Mucosa of descending colon (tissue), 3 donors: ENCODE data around the gene ACYP1. TPM values are rescaled to one million over a fixed set of nuclear protein-coding genes. Genes with fewer than 3 reads are reported as not detected.
"Not testable (repeated sequence)": the region's sequence is repeated elsewhere in the genome, so short reads cannot be mapped to it uniquely, and the experiment has no call there.

ENCODE experiments used
- ATAC-seq: fragments of 200-7000 bp; cut with Tn5 transposase; one replicate; pipeline ENCODE4 v1.9.1; 2020; ENCODE audit warnings: mild to moderate bottlenecking, moderate library complexity
- DNase-seq, 3 donors: peaks; one replicate each; pipeline ENCODE4 v3.0.0-alpha.2; 2020
- H3K36me3 ChIP-seq: fragments of 200-600 bp; one replicate; pipeline ENCODE4 v1.8.0; 2021; ENCODE audit warnings: low read depth, mild to moderate bottlenecking
- H3K4me1 ChIP-seq: fragments of 200-600 bp; one replicate; pipeline ENCODE4 v1.8.0; 2021; ENCODE audit warnings: low read depth, mild to moderate bottlenecking
- H3K4me3 ChIP-seq: fragments of 200-600 bp; one replicate; pipeline ENCODE4 v1.8.0; 2021; ENCODE audit warnings: mild to moderate bottlenecking
- H3K9me3 ChIP-seq: fragments of 200-600 bp; one replicate; pipeline ENCODE4 v1.8.0; 2021; ENCODE audit warnings: mild to moderate bottlenecking
- intact Hi-C, 2 donors: fragments of 100-400 bp; cut with DNase I in 1 of 2; cut with micrococcal nuclease in 1 of 2; formaldehyde crosslinking; loops; one replicate each; pipeline versions ENCODE4 v1.11.0 to v1.11.1; 2022; cut with DNase I, micrococcal nuclease
- total RNA-seq, 3 donors: library from RNA; stranded (reverse); fragmentation: NEBNext Ultra II Directional in 2 of 3; extraction: Animal tissue kit (Norgen Biotek cat#: 25700) in 2 of 3; gene quantifications; one replicate each; pipeline versions ENCODE4 v1.2.1 to v1.2.4, GENCODE V29; 2021 to 2023
- TF ChIP-seq, protein P1 (sequence below): fragments of 200-600 bp; IDR thresholded peaks from one replicate; pipeline ENCODE4 v1.8.0; 2022; ENCODE audit warnings: antibody characterized with exemption, mild to moderate bottlenecking
- donor health status: DM: no; HTN: no; CAD: no; lungs with moderate emphysema.
- donor health status: DM: no; HTN: no; CAD: no.
- donor health status: DM: no; HTN: yes; CAD: no.

ACYP1 gene
- total RNA-seq, 3 donors from 2014 or later = 18.5 to 26.5 (median 20.3) TPM

DNA sequence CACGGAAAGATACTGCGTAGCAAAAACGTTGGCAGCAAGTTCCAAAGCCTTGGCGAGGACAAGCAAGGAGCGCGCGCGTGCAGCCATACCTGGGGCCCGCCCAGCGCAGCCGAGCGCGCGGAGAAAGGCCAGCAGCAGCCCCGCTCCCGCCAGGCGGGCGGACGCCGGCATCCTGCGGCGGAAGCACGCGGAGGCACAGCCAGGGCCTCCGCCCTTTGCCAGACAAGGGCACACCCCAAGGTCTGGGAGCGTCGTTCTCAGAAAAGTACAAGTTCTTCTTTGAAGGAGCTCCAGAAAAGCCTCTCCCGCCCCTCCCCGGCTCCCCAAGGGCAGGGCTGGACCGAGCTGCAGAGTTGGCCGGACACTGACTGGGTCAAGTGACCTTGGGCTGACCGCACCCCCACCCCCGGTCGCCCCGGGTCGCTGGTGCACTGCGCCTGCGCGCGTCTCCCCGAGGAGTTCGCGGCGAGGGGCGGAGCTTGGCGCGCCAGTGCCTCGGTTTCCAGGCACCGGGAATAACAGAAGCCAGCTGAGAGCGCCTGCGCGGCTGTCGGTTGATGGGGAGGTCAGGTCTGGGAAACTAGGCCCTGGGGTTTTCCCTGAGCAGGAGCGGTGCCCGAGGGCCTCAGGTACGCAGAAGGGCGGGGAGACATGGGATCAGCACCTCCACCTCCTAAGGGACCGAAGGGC lies 5.4 kb upstream of the ACYP1 start, which contains the start of gene ZC2HC1C:
Gene ZC2HC1C (plus strand): TSS at position 521 of the 690 bp plus-strand sequence. CDS start 933 bp downstream, outside the sequence.
- intact Hi-C loops = no loop called here
- Histone ChIP-seq H3K36me3 (no peaks in the 10 kb centered on the region), H3K4me1 (peaks cover 22% of the 10 kb centered on the region), H3K9me3 (no peaks in the 10 kb centered on the region), H3K4me3 (peak within 1 kb of the TSS; percentile 28)
- ATAC-seq (peak; percentile 92), DNase-seq (peak; percentile 95 to 98 (median 96))
- TF ChIP-seq, protein P1, sequence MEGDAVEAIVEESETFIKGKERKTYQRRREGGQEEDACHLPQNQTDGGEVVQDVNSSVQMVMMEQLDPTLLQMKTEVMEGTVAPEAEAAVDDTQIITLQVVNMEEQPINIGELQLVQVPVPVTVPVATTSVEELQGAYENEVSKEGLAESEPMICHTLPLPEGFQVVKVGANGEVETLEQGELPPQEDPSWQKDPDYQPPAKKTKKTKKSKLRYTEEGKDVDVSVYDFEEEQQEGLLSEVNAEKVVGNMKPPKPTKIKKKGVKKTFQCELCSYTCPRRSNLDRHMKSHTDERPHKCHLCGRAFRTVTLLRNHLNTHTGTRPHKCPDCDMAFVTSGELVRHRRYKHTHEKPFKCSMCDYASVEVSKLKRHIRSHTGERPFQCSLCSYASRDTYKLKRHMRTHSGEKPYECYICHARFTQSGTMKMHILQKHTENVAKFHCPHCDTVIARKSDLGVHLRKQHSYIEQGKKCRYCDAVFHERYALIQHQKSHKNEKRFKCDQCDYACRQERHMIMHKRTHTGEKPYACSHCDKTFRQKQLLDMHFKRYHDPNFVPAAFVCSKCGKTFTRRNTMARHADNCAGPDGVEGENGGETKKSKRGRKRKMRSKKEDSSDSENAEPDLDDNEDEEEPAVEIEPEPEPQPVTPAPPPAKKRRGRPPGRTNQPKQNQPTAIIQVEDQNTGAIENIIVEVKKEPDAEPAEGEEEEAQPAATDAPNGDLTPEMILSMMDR = no peak

DNA sequence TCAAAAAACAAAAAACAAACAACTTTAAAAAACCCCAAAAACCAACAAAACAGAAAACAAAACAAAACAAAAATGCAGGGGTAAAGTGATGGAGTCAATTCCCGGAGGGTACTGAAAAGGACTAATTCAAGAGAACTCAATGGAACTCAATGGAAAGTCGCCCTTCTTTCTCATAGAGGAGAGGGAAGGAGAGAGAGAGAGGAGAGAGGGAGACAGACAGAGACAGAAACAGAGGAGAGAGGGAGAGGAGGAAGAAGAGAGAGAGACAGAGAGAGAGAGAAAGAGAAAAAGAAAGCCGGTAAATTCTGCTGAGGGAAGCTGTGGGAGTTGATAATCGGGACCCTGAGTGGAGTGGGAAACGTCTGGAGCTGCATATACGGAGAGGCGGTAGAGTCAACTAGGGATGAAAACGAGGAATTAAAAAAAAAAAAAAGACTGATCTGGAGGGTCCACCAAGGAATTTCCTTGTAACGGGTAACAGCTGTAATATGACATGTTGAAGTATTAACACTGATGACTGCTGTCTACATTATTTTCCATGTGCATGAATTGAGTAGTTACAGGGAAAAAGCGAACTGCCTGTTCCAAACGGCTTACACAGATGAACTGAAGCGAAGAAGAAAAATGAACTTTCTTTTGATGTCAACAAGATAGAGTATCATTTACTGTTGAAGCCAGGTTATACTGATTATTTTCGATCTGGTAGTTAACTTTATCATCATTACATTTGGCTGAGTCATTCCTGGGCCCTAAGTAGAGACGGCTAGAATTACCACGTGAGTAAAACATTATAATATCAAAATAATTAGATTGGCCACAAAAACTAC lies 4.7 kb upstream of the ACYP1 start:
- Histone ChIP-seq H3K4me1 (peaks cover 23% of the 10 kb centered on the region), H3K36me3 (no peaks in the 10 kb centered on the region), H3K4me3 (peak overlapping the region; percentile 28), H3K9me3 (no peaks in the 10 kb centered on the region)
- TF ChIP-seq, protein P1 = no peak
- no peak for DNase-seq
- intact Hi-C loops = no loop called here
- peak; percentile 12 for ATAC-seq

DNA sequence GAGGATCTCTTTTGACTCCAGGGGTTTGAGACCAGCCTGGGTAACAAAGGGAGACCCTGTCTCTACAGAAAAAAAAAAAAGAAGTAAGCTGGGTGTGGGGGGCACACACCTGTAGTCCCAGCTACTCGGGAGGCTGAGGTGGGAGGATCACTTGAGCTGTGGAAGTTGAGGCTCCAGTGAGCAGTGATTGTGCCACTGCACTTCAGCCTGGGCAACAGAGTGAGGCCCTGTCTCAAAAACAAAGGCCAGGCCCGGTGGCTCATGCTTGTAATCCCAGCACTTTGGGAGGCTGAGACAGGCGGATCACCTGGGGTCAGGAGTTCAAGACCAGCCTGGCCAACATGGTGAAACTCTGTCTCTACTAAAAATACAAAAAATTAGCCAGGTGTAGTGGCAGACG lies 3.9 kb upstream of the ACYP1 start:
- DNase-seq, H3K4me3 ChIP-seq, H3K9me3 ChIP-seq, H3K36me3 ChIP-seq, ATAC-seq, intact Hi-C loops: not testable (repeated sequence)
- peaks cover 30% of the 10 kb centered on the region for H3K4me1 ChIP-seq

DNA sequence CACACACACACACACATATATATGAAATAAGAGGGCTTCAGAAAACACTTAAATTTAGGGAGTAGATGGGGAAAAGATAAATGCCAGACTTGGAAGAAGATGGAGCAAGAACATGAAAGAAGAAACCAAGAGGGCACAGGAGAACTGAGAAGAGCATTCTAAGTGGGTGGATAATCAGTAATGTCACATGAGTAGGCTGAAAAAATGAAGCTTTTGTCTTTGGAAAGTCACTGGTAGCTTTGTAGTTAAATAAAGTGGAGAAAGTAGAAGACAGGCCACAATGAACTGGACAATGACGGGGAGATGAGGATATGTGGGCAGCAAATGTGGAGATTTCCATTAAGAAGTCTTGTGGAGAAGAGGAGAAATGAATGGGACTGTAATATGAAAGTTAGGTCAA lies 3.4 kb upstream of the ACYP1 start:
- H3K4me3 ChIP-seq = no peak overlapping the region
- TF ChIP-seq, protein P1 = no peak
- H3K9me3 ChIP-seq = no peaks in the 10 kb centered on the region
- no peak for DNase-seq
- ATAC-seq = no peak
- intact Hi-C loops = no loop called here
- no peaks in the 10 kb centered on the region for H3K36me3 ChIP-seq
- H3K4me1 ChIP-seq = peaks cover 33% of the 10 kb centered on the region

DNA sequence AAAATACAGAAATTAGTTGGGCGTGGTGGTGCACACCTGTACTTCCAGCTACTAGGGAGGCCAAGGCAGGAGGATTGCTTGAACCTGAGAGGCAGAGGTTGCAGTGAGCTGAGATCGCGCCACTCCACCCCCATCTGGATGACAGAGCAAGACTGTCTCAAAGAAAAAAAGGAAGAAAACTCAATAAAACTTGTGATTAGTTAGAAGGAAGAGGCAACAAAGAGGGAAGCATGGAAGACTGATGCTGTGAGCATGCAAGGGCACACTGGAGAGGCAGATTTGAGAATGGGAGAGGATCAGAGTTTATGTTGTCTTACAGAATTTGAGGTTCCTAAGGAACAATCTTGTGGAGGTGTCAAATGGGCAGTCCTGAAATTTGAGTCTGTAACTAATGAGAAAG lies 2.9 kb upstream of the ACYP1 start:
- no peak for ATAC-seq
- no peak for DNase-seq
- intact Hi-C loops = no loop called here
- Histone ChIP-seq H3K4me3 (no peak overlapping the region), H3K9me3 (no peaks in the 10 kb centered on the region), H3K4me1 (peaks cover 33% of the 10 kb centered on the region), H3K36me3 (no peaks in the 10 kb centered on the region)
- TF ChIP-seq, protein P1 = no peak

DNA sequence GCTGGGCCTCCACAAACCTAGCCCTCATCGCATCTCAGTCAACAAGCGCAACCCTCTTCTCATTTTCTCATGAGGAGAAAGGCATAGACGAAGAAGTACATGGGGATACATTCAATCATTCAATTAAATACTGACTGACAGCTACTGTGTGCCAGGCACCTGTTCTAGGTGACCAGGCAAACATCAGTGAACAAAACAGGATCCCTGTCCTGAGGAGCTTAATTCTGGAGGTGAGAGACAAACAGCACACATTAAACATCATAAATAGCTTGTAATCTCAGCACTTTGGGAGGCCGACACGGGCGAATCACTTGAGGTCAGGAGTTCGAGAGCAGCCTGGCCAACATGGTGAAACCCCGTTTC lies 362 bp upstream of the ACYP1 start:
- no peak overlapping the region for H3K4me3 ChIP-seq
- intact Hi-C loops = no loop called here
- no peak for DNase-seq
- no peaks in the 10 kb centered on the region for H3K9me3 ChIP-seq
- H3K4me1 ChIP-seq = peaks cover 22% of the 10 kb centered on the region
- peak; percentile 20 for ATAC-seq
- TF ChIP-seq, protein P1 = no peak
- no peaks in the 10 kb centered on the region for H3K36me3 ChIP-seq
